Measurements from ENCODE around the gene FUT8. TPM values are rescaled to one million over a fixed set of nuclear protein-coding genes. Genes with fewer than 3 reads are reported as not detected.

FUT8 gene
- total RNA-seq, 5 donors from 2014 or later (not counting 1 experiment from before 2014, with no cell fraction given), result 37.6 to 51.7 (median 43.9) TPM

DNA sequence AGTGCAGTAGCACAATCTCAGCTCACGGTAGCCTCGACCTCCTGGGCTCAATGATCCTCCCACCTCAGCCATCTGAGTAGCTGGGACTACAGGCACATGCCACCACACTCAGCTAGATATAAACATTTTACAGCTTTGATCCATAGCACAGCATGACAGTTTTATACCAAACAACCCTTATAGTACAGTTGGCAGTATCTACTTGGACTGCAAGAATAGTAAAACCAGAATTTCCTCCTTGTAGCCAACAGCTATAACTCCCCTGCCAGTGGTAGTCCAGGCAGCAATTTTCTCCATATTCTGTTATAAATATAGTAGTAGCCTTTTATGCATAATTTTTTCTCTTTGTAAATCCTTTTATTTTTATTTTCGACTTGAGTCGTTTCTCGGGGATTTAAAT is 317.0 kb downstream of the FUT8 start:
- Mint-ChIP-seq H3K4me3 (no peak overlapping the region), H3K27me3 (no peaks in the 10 kb centered on the region), H3K36me3 (peaks cover 61% of the 10 kb centered on the region), H3K4me1 (peaks cover 9 to 15% (median 10%) of the 10 kb centered on the region in 3 donors), H3K9me3 (peaks cover 2 to 4% (median 3%) of the 10 kb centered on the region in 3 donors), H3K27ac (no peak overlapping the region)
- no peak for DNase-seq
- Histone ChIP-seq H3K4me3 (ENCODE audit: control insufficient read depth in 1 of 2, extremely low read depth in 1 of 2, low read length in 1 of 2) (no peak overlapping the region), H3K9me3 (no peaks in the 10 kb centered on the region), H3K4me1 (ENCODE audit: control insufficient read depth in 1 of 2, extremely low read depth in 1 of 2, insufficient read depth in 2 of 2, low read length in 2 of 2) (no peaks in the 10 kb centered on the region), H3K27me3 (replicated peaks in 1 of 2; ENCODE audit: control insufficient read depth in 2 of 2, extremely low read depth in 1 of 2, insufficient read depth in 2 of 2, low read length in 1 of 2) (no peaks in the 10 kb centered on the region), H3K36me3 (ENCODE audit: control insufficient read depth in 2 of 2, extremely low read depth in 1 of 2, insufficient read depth in 1 of 2, low read length in 1 of 2) (peaks cover 13 to 26% of the 10 kb centered on the region in 2 donors), H3K27ac (ENCODE audit: low read length) (no peak overlapping the region)
- POLR2A ChIA-PET, result no interaction called here
- no peak for ATAC-seq (replicated peaks in 1 of 4)
- CTCF ChIA-PET, result no interaction called here
- 100% methylated on average over 2 of the region's 5 CpGs for WGBS (ENCODE audit: insufficient coverage)

DNA sequence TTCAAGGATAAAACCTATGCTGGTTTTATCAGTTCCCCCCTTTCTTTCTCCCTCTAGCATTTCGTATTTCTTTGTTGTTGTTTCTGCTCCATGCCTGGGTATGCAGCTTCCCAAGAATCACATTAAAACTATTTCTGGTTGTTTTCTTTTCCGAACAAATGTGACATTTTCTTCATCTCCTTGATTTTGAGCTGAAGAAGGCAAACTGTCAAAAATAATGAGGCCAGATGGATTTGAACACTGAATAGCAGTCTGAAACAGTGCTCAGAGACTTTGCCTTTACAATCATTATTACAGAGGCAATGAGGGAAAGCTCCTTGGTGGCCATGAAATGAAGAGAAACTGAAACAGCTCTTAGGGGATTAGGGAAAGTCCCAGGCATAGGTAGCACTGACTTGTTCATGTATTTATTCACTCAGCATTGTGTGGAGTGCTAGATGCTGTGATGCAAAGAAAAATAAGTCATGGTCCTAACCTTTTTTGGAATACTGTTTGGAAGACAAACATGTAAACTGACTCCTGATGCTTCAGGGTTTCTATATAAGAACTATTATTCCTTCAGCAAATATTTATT is 319.5 kb downstream of the FUT8 start:
- H3K36me3 Mint-ChIP-seq, result peaks cover 54% of the 10 kb centered on the region
- peak in 1 of 4 experiments; percentile 62 for ATAC-seq (replicated peaks in 1 of 4)
- no peaks in the 10 kb centered on the region for H3K4me1 ChIP-seq (ENCODE audit: control insufficient read depth in 1 of 2, extremely low read depth in 1 of 2, insufficient read depth in 2 of 2, low read length in 2 of 2)
- ChIA-PET CTCF (no interaction called here), POLR2A (no interaction called here)
- H3K9me3 Mint-ChIP-seq, result peaks cover 0 to 4% (median 3%) of the 10 kb centered on the region in 3 donors
- H3K4me1 Mint-ChIP-seq, result peaks cover 9 to 14% (median 10%) of the 10 kb centered on the region in 3 donors
- H3K9me3 ChIP-seq, result no peaks in the 10 kb centered on the region
- H3K27ac Mint-ChIP-seq, result peak overlapping the region in 1 of 2 donors; percentile 50
- H3K27me3 Mint-ChIP-seq, result no peaks in the 10 kb centered on the region
- 100% methylated on average over 2 of the region's 2 CpGs for WGBS (ENCODE audit: insufficient coverage)
- peak in 1 of 35 experiments; percentile 27 for DNase-seq
- H3K4me3 Mint-ChIP-seq, result no peak overlapping the region
- peaks cover 8 to 18% of the 10 kb centered on the region in 2 donors for H3K36me3 ChIP-seq (ENCODE audit: control insufficient read depth in 2 of 2, extremely low read depth in 1 of 2, insufficient read depth in 1 of 2, low read length in 1 of 2)
- no peak overlapping the region for H3K27ac ChIP-seq (ENCODE audit: low read length)
- no peaks in the 10 kb centered on the region for H3K27me3 ChIP-seq (replicated peaks in 1 of 2; ENCODE audit: control insufficient read depth in 2 of 2, extremely low read depth in 1 of 2, insufficient read depth in 2 of 2, low read length in 1 of 2)
- H3K4me3 ChIP-seq (ENCODE audit: control insufficient read depth in 1 of 2, extremely low read depth in 1 of 2, low read length in 1 of 2), result no peak overlapping the region

DNA sequence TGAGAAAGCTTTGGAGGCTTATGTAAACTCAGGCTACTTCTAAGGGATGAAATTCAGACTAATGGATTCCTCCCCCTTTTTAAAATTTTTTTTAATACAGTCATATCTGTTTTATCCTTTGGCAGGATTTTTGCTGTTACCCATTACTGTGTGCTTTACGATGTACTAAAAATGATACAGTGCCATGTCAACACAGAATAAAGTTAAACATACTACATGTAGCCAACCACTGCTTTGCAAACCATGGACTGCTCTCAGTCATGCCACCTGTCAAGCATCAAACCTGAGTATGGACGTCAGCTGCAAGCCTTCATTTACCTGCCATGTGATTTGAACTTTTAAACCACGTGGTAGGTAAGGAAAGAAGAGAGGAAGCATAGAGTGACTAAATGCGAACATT is 325.8 kb downstream of the FUT8 start:
- no peak for ATAC-seq (replicated peaks in 1 of 4)
- Mint-ChIP-seq H3K27me3 (no peaks in the 10 kb centered on the region), H3K9me3 (peaks cover 0 to 2% (median 0%) of the 10 kb centered on the region in 3 donors), H3K27ac (no peak overlapping the region), H3K36me3 (peaks cover 59% of the 10 kb centered on the region), H3K4me3 (no peak overlapping the region), H3K4me1 (peaks cover 0 to 4% (median 0%) of the 10 kb centered on the region in 3 donors)
- Histone ChIP-seq H3K27me3 (replicated peaks in 1 of 2; ENCODE audit: control insufficient read depth in 2 of 2, extremely low read depth in 1 of 2, insufficient read depth in 2 of 2, low read length in 1 of 2) (no peaks in the 10 kb centered on the region), H3K36me3 (ENCODE audit: control insufficient read depth in 2 of 2, extremely low read depth in 1 of 2, insufficient read depth in 1 of 2, low read length in 1 of 2) (peaks cover 5 to 22% of the 10 kb centered on the region in 2 donors), H3K9me3 (no peaks in the 10 kb centered on the region), H3K4me1 (ENCODE audit: control insufficient read depth in 1 of 2, extremely low read depth in 1 of 2, insufficient read depth in 2 of 2, low read length in 2 of 2) (no peaks in the 10 kb centered on the region), H3K27ac (ENCODE audit: low read length) (no peak overlapping the region), H3K4me3 (ENCODE audit: control insufficient read depth in 1 of 2, extremely low read depth in 1 of 2, low read length in 1 of 2) (no peak overlapping the region)
- CTCF ChIA-PET, result no interaction called here
- WGBS (ENCODE audit: insufficient coverage), result 100% methylated on average over 1 of the region's 4 CpGs
- DNase-seq, result no peak
- POLR2A ChIA-PET, result no interaction called here

DNA sequence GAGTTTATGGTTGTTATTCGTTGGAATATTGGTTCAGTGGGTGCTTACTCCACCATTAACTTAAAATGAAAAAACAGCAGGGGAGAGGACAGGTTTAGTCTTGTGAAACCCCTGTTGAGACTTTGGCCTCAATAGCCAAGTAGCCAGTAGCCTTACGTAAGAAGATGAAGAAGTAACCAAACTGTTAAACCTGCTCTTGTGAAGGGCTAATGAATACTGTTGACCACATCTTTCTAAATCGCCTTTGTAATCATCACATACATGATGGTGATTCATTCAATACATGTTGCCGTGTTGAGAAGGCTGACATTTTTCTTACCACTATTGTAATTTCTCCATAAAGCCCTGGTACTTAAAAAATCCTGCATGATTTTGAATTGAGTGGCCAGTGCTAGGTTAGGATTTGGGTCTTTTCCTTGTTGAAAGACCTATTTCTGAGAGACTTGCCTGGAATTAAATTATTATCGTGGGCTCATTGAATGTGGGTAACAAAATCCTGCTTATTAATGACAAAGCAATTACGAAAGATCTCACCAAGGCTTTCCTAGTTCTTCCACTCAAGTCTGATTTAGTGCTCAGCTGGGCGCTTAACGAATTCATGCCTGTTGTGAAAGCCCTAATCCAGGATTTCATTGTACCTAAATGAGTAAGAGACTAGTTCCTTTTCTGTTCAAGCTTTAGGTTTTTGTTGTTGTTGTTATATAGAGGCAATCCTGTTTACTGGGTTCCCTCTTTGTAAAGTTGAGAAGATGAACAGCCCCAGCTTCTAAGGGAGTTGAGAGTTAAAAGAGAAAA is 333.1 kb downstream of the FUT8 start:
- no peak for ATAC-seq (replicated peaks in 1 of 4)
- no peak for DNase-seq
- peaks cover 0 to 3% (median 2%) of the 10 kb centered on the region in 3 donors for H3K9me3 Mint-ChIP-seq
- H3K27ac Mint-ChIP-seq, result no peak overlapping the region
- Histone ChIP-seq H3K4me3 (ENCODE audit: control insufficient read depth in 1 of 2, extremely low read depth in 1 of 2, low read length in 1 of 2) (no peak overlapping the region), H3K36me3 (ENCODE audit: control insufficient read depth in 2 of 2, extremely low read depth in 1 of 2, insufficient read depth in 1 of 2, low read length in 1 of 2) (peaks cover 5 to 8% of the 10 kb centered on the region in 2 donors), H3K27me3 (replicated peaks in 1 of 2; ENCODE audit: control insufficient read depth in 2 of 2, extremely low read depth in 1 of 2, insufficient read depth in 2 of 2, low read length in 1 of 2) (no peaks in the 10 kb centered on the region), H3K4me1 (ENCODE audit: control insufficient read depth in 1 of 2, extremely low read depth in 1 of 2, insufficient read depth in 2 of 2, low read length in 2 of 2) (no peaks in the 10 kb centered on the region), H3K27ac (ENCODE audit: low read length) (no peak overlapping the region), H3K9me3 (no peaks in the 10 kb centered on the region)
- POLR2A ChIA-PET, result no interaction called here
- H3K36me3 Mint-ChIP-seq, result peaks cover 28% of the 10 kb centered on the region
- no peaks in the 10 kb centered on the region for H3K27me3 Mint-ChIP-seq
- CTCF ChIA-PET, result interaction anchor here (0.7 to 1.1 kb wide), 2 partner anchors 12 to 77 kb away, joined by 3 read pairs; no protein-coding TSS in a partner anchor
- WGBS (ENCODE audit: insufficient coverage), result 100% methylated on average over 3 of the region's 8 CpGs
- no peak overlapping the region for H3K4me3 Mint-ChIP-seq
- H3K4me1 Mint-ChIP-seq, result peaks cover under 1 to 7% (median 1%) of the 10 kb centered on the region in 3 donors

DNA sequence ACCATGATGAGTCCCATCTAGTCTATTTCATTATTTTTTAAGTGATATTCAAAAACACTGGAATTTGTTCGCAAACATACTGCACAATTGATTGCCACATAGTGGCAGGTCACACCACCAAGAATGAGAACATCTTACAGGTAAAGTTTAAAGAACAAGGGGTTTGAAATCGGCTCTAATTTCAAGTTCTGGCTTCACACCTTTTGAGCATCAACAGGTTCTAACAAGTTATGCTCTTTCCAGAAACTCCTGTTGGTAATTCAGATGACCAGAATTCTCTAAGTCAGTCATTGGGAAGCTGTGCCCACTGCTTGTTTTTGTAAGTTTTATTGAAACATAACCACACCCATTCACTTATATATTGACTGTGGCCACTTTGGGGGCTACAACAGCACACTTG is 336.3 kb downstream of the FUT8 start:
- Histone ChIP-seq H3K27me3 (replicated peaks in 1 of 2; ENCODE audit: control insufficient read depth in 2 of 2, extremely low read depth in 1 of 2, insufficient read depth in 2 of 2, low read length in 1 of 2) (no peaks in the 10 kb centered on the region), H3K4me3 (ENCODE audit: control insufficient read depth in 1 of 2, extremely low read depth in 1 of 2, low read length in 1 of 2) (no peak overlapping the region), H3K36me3 (ENCODE audit: control insufficient read depth in 2 of 2, extremely low read depth in 1 of 2, insufficient read depth in 1 of 2, low read length in 1 of 2) (no peaks in the 10 kb centered on the region), H3K27ac (ENCODE audit: low read length) (no peak overlapping the region), H3K9me3 (no peaks in the 10 kb centered on the region), H3K4me1 (ENCODE audit: control insufficient read depth in 1 of 2, extremely low read depth in 1 of 2, insufficient read depth in 2 of 2, low read length in 2 of 2) (no peaks in the 10 kb centered on the region)
- Mint-ChIP-seq H3K4me3 (no peak overlapping the region), H3K36me3 (peaks cover 7% of the 10 kb centered on the region), H3K27ac (no peak overlapping the region), H3K4me1 (peaks cover 2 to 11% (median 7%) of the 10 kb centered on the region in 3 donors), H3K9me3 (peaks cover 0 to 3% (median 0%) of the 10 kb centered on the region in 3 donors), H3K27me3 (no peaks in the 10 kb centered on the region)
- ChIA-PET POLR2A (no interaction called here), CTCF (no interaction called here)
- WGBS (ENCODE audit: insufficient coverage), result no CpG with 5 or more reads among the region's 2 CpGs
- no peak for ATAC-seq (replicated peaks in 1 of 4)
- DNase-seq, result no peak

DNA sequence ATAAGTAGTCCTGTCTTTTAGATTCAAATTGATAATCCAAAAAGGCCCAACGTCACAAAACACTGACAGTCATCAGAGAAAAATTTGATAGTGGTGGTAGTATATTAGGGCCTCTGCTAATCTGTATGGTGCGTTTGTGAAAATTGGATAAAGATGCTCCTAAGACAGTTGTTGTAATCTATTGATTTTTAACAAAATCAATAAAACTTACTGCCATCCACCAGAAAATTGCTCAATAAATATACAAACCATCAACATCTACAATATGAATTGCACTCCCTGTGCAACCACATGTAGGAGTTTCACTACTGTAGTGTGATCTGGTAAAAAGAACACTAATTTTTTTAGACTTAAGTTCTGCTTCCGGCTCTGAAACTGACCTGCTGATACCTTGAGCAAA is 336.8 kb downstream of the FUT8 start:
- ChIA-PET POLR2A (no interaction called here), CTCF (no interaction called here)
- no peak for ATAC-seq (replicated peaks in 1 of 4)
- Mint-ChIP-seq H3K9me3 (peaks cover 0 to 3% (median 0%) of the 10 kb centered on the region in 3 donors), H3K4me3 (no peak overlapping the region), H3K27me3 (no peaks in the 10 kb centered on the region), H3K27ac (peak overlapping the region in 1 of 2 donors; percentile 35), H3K4me1 (peaks cover 2 to 11% (median 7%) of the 10 kb centered on the region in 3 donors), H3K36me3 (peaks cover 7% of the 10 kb centered on the region)
- no peak for DNase-seq
- H3K27me3 ChIP-seq (replicated peaks in 1 of 2; ENCODE audit: control insufficient read depth in 2 of 2, extremely low read depth in 1 of 2, insufficient read depth in 2 of 2, low read length in 1 of 2), result no peaks in the 10 kb centered on the region
- H3K27ac ChIP-seq (ENCODE audit: low read length), result no peak overlapping the region
- no CpG with 5 or more reads among the region's 3 CpGs for WGBS (ENCODE audit: insufficient coverage)
- H3K4me3 ChIP-seq (ENCODE audit: control insufficient read depth in 1 of 2, extremely low read depth in 1 of 2, low read length in 1 of 2), result no peak overlapping the region
- H3K4me1 ChIP-seq (ENCODE audit: control insufficient read depth in 1 of 2, extremely low read depth in 1 of 2, insufficient read depth in 2 of 2, low read length in 2 of 2), result no peaks in the 10 kb centered on the region
- H3K36me3 ChIP-seq (ENCODE audit: control insufficient read depth in 2 of 2, extremely low read depth in 1 of 2, insufficient read depth in 1 of 2, low read length in 1 of 2), result no peaks in the 10 kb centered on the region
- no peaks in the 10 kb centered on the region for H3K9me3 ChIP-seq

All from T-cell (primary cell).